Activated CD8-positive, alpha-beta memory T cell treated with anti-CD3 and anti-CD28 coated beads for 1 hour (primary cell): ENCODE results near the gene ESX1.
"Not testable (repeated sequence)": the region's sequence is repeated elsewhere in the genome, so short reads cannot be mapped to it uniquely, and the experiment has no call there.

Source experiments
- DNase-seq, 2 donors: peaks; one replicate each; pipeline ENCODE4 v3.0.0-alpha.2; 2020; ENCODE audit warnings: low read depth in 1 of 2; ENCODE audit errors: extremely low read depth in 1 of 2

The ESX1 gene

DNA sequence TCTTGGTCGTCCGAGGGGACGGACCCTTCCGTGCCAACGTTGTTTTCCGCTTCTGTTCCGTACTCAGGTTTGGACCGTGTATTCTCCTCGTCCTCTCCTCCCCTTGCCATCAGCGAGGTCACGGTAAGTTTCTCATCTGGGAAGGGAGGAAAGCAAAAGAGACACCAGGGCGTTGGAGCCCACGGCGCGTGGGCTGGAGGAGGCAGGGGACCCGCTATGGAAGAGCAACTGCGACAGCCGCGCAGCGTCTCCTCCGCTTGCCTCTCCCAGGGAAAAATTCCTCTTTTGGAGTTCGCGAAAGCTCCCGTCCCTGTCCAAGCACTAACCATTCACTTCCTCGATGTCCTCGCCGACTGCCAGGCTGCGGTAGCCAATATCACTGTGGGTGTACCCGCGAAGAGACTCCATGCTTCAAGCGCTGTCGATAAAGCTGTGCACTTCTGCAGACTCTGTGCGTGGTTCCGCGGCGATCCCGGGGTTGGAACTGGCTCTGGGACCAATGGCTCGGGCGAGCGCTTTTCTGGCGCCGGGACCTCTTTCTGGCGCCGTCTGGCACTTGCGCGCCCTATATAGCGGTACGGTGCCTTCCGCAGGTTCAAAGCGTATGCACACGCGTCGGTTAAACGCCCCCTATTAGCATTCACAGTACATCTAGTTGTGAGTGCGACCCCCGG is at the start of gene ESX1:
TSS of gene ESX1 (minus strand) at position 492 of the 674 bp plus-strand sequence. CDS start at position 408, 84 bp downstream.
- DNase-seq = no peak

DNA sequence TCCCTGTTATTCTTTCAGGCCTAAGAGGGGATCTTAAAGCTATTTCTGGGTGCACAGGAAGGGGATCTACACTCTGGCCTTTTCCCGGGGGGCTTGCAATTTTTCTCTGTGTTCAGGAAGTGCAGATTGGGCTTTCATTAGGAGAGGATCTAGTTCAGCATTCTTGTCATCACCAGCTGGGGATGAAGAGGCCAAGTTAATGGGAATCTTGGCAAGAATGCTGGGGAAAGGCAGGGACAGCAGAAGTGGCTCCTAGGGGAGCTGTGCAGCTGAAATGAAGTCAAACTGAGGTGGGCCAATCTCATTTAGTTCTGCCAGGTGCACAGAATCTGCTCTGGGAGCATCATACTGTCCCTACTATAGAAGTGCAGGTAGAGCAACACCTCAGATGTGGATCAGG is 40.9 kb upstream of the ESX1 start:
- no peak for DNase-seq

DNA sequence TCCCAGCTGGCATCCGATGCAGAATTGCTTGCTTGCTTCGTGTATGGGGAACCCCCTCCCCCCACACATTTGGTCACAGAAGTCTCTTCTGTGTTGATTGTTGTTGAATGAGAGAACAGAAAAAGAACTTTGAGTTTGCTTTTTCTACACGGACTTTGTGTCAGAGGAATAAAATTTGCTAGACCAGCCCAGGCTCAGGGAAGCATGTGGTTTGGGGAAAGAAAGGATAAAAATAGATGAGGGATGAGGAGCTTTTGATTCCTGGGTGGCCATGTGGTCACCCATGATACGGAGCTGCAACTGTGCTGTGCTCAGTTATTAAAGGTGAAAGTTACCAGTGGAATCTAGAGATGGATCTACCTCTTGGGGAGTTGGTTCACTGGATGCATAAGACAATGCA is 34.2 kb upstream of the ESX1 start:
- DNase-seq = no peak

- DNase-seq = no peak
Measured at GRCh38 chrX:104288269-104288668, 33.5 kb upstream of the ESX1 start.

- DNase-seq = no peak
Measured at GRCh38 chrX:104285201-104285600, 30.5 kb upstream of the ESX1 start.

DNA sequence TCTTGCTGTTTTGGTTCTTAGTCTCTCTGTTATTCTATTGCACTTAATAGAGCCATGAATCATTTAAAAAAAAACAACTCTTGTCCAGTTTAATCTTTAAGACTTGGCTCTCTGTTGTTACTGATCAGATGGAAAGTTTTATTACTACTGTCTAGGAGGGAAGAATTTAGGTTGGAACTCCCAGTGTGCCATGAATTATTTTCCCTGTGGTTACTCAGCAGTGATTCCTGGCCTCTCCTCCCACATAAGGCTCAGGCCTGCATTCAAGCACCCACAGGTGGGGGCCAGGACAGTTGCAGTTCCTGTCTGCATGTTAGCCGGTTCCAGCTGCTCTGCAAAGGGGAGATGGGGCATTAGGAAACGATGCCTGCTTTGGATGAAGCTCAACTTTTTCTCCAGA is 29.8 kb upstream of the ESX1 start:
- DNase-seq = no peak

DNA sequence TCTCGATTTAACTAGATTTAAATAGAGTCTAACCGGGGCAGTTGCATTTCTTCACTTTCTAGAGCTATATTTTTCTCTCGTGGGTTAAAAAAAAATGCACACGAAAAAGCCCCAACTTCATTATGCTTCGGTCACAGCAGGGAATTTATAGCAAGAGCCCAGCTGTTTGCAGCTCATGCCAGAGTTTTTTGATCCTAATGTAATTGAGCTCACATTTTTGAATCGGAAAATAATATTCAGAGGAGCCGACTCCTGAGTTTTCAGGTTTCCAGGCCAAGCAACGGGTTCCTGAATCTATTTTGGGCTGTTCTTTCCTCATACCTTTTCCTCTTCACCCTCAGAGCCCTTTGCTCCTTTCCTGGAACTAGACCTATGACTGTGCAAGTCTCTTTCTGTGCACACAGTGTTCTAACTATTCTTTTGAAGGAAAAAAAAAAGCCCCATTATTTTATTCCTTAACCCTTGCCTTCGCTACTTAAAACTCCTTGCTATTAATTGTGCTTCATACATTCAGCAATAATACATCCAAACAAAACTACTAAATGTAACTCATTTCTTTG is 27.5 kb upstream of the ESX1 start:
- DNase-seq = no peak

- DNase-seq = no peak
Measured at GRCh38 chrX:104281564-104281963, 26.8 kb upstream of the ESX1 start.

DNA sequence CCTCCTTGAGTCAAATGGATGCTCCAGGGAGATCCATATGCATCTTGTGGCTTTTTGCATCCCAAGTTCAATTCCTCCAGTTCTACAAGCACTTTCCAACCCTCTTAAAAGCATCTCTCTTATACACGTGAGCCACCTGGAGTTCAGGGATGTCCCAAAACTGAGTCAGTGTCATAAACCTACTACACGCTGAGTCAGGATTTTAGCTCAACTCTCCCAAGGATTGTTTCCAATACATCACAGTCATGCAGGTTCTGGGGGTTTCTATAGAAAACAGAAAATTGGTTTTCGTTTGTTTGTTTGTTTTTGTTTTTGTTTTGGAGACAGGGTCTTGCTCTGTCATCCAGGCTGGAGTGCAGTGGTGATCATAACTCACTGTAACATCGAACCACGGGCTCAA is 25.9 kb upstream of the ESX1 start:
- DNase-seq = no peak

GRCh38 chrX:104270916-104271512 is 16.3 kb upstream of the ESX1 start:
- no peak for DNase-seq

DNA sequence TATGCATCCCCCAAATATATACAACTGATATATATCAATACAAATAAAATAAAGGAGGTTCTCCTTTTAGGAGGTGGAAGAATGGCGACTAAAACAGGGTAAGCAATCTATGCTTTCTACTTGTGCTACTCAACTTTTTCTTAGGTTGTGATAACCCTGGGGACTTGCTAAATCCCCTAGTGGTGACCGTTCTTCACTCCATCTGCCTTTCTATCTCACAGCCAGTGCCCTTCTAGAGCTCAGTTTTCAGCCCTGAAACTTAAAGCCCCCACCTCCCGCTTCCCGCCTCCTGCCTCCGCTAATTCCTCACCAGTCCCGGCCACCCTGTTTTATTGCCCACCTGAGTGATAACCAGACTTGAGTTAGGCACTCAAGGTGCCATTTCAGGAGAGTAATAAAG is 15.5 kb upstream of the ESX1 start:
- DNase-seq = no peak

- no peak for DNase-seq
Measured at GRCh38 chrX:104255465-104255864, 732 bp upstream of the ESX1 start.

GRCh38 chrX:104253567-104254441 is 929 bp downstream of the ESX1 start:
- no peak for DNase-seq

- DNase-seq = no peak
Measured at GRCh38 chrX:104250470-104250869, 4.3 kb downstream of the ESX1 start.

DNA sequence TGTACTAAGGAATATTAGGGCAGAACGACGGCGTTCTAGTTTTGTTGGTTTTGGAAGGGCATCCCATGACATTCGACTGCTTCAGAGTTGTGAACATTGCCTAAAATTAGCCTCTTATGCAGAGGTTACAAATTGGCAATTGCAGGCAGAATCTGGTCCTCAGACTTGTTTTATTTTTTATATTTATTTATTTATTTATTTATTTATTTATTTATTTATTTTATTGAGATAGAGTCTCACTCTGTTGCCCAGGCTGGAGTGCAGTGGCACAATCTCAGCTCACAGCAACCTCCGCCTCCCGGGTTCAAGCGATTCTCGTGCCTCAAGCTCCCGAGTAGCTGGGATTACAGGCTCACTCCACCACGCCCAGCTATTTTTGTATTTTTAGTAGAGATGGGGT is 24.7 kb downstream of the ESX1 start:
- not testable (repeated sequence) for DNase-seq

DNA sequence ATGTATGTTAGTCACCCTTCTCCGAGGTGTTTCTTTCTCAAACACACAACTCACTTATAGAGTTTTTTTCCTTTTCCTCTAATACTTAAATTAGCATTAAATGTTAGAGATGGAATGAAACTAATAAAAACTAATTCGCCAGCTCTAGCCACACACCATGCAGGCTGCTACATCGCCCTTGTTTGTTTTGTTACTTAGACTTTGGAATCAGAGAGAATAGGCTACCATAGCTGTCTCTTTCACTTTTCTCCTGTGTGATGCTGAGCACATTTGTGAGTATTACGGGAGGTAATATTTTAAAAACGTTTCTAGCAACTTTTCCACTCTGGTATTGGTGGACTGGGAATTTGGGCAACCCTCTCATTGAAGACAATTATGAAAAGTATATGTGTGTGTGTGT is 43.5 kb downstream of the ESX1 start:
- DNase-seq = no peak

GRCh38 chrX:104205548-104205947 is 49.2 kb downstream of the ESX1 start:
- no peak for DNase-seq
